GM19452 (cell line): ENCODE data around the gene PDXDC1.
"Not testable (repeated sequence)": the region's sequence is repeated elsewhere in the genome, so short reads cannot be mapped to it uniquely, and the experiment has no call there.

Experiments
- ATAC-seq: cut with Tn5 transposase; IDR thresholded peaks from one replicate; pipeline ENCODE4 v1.9.1; 2021; ENCODE audit not compliant: unreplicated experiment

Gene PDXDC1

GRCh38 chr16:15149260-15149659 is 174.4 kb downstream of the PDXDC1 start:
- not testable (repeated sequence) for ATAC-seq

GRCh38 chr16:15154005-15154404 is 179.2 kb downstream of the PDXDC1 start:
- not testable (repeated sequence) for ATAC-seq

- ATAC-seq, result peak; percentile 77
Observed at GRCh38 chr16:15154650-15155562, 180.1 kb downstream of the PDXDC1 start.

GRCh38 chr16:15157644-15158043 is 182.8 kb downstream of the PDXDC1 start:
- ATAC-seq, result not testable (repeated sequence)

- ATAC-seq, result not testable (repeated sequence)
Observed at GRCh38 chr16:15159671-15160070, 184.8 kb downstream of the PDXDC1 start.

- ATAC-seq, result not testable (repeated sequence)
Observed at GRCh38 chr16:15160571-15160970, 185.7 kb downstream of the PDXDC1 start.

GRCh38 chr16:15163055-15163454 is 188.2 kb downstream of the PDXDC1 start:
- ATAC-seq, result not testable (repeated sequence)

GRCh38 chr16:15166177-15166576 is 191.4 kb downstream of the PDXDC1 start:
- ATAC-seq, result not testable (repeated sequence)

- not testable (repeated sequence) for ATAC-seq
Observed at GRCh38 chr16:15168303-15168702, 193.5 kb downstream of the PDXDC1 start.

- ATAC-seq, result not testable (repeated sequence)
Observed at GRCh38 chr16:15168953-15169652, 194.3 kb downstream of the PDXDC1 start.

- ATAC-seq, result not testable (repeated sequence)
Observed at GRCh38 chr16:15179909-15180308, 205.1 kb downstream of the PDXDC1 start.

GRCh38 chr16:15180946-15181345 is 206.1 kb downstream of the PDXDC1 start:
- ATAC-seq, result not testable (repeated sequence)

- not testable (repeated sequence) for ATAC-seq
Observed at GRCh38 chr16:15184000-15184399, 209.2 kb downstream of the PDXDC1 start.
